Spinal cord (tissue), 10 donors: ENCODE measurements around the gene KIF26A. TPM values are rescaled to one million over a fixed set of nuclear protein-coding genes. Genes with fewer than 3 reads are reported as not detected.
A peak's percentile ranks its signal among the peaks of the same experiment; 100 is the strongest.
"Not testable (repeated sequence)": the region's sequence is repeated elsewhere in the genome, so short reads cannot be mapped to it uniquely, and the experiment has no call there.

Source experiments
- DNase-seq, 6 donors: peaks; one replicate each; pipeline versions ENCODE4 v3.0.0 to v3.0.0-alpha.2; 2013 to 2015; ENCODE audit warnings: low spot score in 6 of 6, low read depth in 4 of 6
- H3K27ac ChIP-seq: one replicate; pipeline ENCODE4 v1.5.1; 2013; ENCODE audit warnings: low read depth, low read length, control low read depth
- H3K27me3 ChIP-seq: one replicate; pipeline ENCODE4 v1.6.1; 2013; ENCODE audit warnings: low read length; ENCODE audit not compliant: control insufficient read depth, insufficient read depth
- H3K36me3 ChIP-seq: one replicate; pipeline ENCODE4 v1.6.1; 2013; ENCODE audit warnings: low read length; ENCODE audit not compliant: control insufficient read depth, insufficient read depth
- H3K4me1 ChIP-seq: one replicate; pipeline ENCODE4 v1.6.1; 2013; ENCODE audit warnings: low read length; ENCODE audit not compliant: control insufficient read depth, insufficient read depth
- H3K4me3 ChIP-seq: one replicate; pipeline ENCODE4 v1.5.1; 2013; ENCODE audit warnings: low read depth, low read length, control low read depth
- H3K9me3 ChIP-seq: one replicate; pipeline ENCODE4 v1.6.1; 2013; ENCODE audit warnings: low read length; ENCODE audit not compliant: control insufficient read depth, insufficient read depth
- WGBS: methylation state at CpG from one replicate; pipeline ENCODE4 v1.1.5; 2013; ENCODE audit warnings: missing lambda C conversion rate; ENCODE audit not compliant: insufficient coverage; 5-methylcytosine and 5-hydroxymethylcytosine counted together
- polyA plus RNA-seq, 2 donors: library from polyadenylated mRNA; unstranded; fragments of 120-200 nt; gene quantifications; one replicate each; pipeline ENCODE4 v1.2.1, GENCODE V29; 2013; ENCODE audit not compliant: insufficient read length in 2 of 2
- total RNA-seq, 2 donors: library from RNA; depleted of rRNA in 1 of 2; stranded (reverse); fragments of 120-200 nt in 1 of 2; fragments of >200 nt in 1 of 2; gene quantifications; one replicate each; pipeline versions ENCODE4 v1.2.3 to v1.2.4, GENCODE V29; 2013 to 2014
- donor health status: healthy.

Gene KIF26A
- total and polyA plus RNA-seq, 4 donors = 4.3 to 15.5 (median 10.0) TPM

DNA sequence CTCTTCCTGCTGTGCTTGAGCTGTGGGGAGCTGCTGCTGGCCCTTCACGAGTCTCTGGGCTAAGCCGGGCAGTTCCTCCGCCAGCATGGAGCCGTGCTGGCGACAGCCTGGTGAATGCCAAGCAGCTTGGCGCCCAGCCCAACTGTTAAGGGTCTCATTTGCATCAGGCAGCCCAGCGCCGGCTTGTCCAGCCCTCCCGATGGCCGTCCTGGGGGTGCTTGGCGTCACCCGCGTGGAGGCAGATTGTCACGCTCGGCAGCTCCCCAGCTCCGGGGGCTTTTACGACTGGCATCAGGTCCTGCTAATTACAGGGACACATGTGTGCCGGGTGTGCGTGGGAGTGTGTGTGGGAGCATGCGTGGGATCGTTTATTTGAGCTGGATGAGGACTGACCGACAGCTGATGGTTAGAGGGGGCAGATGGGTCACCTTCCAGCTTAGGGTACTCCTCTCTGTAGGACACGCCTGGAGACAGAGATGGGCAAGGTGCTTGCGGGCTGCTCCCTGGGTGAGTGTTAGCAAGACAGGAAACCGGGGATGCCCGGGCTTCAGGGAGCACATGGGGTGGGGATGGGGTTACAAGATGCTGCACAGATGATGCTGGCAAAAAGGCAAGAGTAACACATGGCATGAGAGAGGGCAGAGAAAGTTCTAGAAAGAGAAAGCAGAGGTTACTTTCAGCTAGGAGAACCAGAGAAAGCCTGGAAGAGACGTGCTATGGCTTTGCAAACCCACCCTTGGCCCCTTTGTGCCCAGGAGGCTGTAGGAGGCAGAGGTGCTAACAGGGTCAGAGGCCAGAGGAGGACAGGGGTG lies 64.1 kb downstream of the KIF26A start:
- peak in 5 of 6 donors; percentile 64 to 95 (median 80) for DNase-seq
- Histone ChIP-seq H3K36me3 (no peaks in the 10 kb centered on the region), H3K27me3 (no peaks in the 10 kb centered on the region), H3K4me1 (peaks cover 56% of the 10 kb centered on the region), H3K4me3 (no peak overlapping the region), H3K27ac (no peak overlapping the region), H3K9me3 (no peaks in the 10 kb centered on the region)
- 22% methylated on average over 27 of the region's 27 CpGs for WGBS

DNA sequence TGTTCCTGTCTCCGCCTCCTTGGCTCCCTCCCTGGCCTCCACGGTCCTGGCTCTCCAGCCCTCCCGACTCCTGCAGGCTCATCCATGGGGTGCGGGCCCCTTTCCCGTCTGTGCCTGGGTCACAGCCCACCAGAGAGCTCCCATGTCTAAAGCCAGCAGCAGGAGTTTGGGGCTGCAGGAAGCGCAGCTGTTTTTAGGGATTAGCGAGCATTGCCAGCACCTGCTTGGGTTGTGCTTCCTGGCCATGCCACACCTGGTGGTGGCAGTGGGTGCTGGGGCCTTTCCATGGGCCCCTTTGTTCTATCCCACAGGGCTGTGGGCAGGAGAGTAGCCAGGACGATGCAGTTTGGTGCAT lies 64.7 kb downstream of the KIF26A start:
- no peak overlapping the region for H3K4me3 ChIP-seq
- H3K27ac ChIP-seq = no peak overlapping the region
- DNase-seq = no peak
- no peaks in the 10 kb centered on the region for H3K9me3 ChIP-seq
- no peaks in the 10 kb centered on the region for H3K36me3 ChIP-seq
- peaks cover 56% of the 10 kb centered on the region for H3K4me1 ChIP-seq
- H3K27me3 ChIP-seq = no peaks in the 10 kb centered on the region
- WGBS = 79% methylated on average over 7 of the region's 8 CpGs

DNA sequence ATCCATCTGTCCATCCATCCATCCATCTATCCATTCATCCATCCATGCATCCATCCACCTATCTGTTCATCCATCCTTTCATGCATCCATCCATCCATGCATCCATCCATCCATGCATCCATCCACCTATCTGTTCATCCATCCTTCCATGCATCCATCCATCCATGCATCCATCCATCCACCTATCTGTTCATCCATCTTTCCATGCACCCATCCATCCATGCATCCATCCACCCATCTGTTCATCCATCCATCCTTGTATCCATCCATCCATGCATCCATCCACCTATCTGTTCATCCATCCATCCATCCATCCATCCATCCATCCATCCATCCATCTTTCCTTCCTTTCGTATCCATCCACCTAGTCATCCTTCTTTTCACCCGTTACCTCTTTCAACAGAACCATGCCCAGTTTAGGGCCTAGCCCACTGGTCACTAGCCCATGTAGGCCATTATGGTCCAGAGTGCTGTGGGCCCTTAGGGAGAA lies 66.3 kb downstream of the KIF26A start:
- Histone ChIP-seq H3K27ac (no peak overlapping the region), H3K4me1 (peaks cover 50% of the 10 kb centered on the region), H3K4me3 (no peak overlapping the region), H3K36me3 (no peaks in the 10 kb centered on the region), H3K27me3 (no peaks in the 10 kb centered on the region), H3K9me3 (no peaks in the 10 kb centered on the region)
- no peak for DNase-seq
- 100% methylated on average over 2 of the region's 2 CpGs for WGBS

DNA sequence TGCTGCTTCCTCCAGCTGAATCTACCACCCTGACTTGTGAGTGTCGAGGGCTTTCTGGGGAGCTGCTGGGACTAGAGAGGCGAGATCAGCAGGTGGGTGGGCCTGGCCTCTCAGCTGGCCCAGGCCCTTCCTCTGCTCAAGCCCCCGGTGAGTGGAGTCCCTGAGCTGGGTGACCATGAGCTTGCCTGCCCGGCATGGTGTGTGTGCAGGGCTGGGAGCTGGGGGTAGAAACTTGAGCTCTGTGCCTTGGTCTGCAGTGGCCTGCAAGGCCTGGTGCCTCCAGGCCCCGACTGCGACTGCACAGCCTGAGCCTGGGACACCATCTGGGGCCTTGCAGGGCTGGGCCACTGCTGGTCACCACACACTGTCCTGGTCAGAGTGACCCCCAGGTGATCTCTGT lies 67.4 kb downstream of the KIF26A start:
- no peak for DNase-seq
- Histone ChIP-seq H3K27ac (no peak overlapping the region), H3K27me3 (no peaks in the 10 kb centered on the region), H3K36me3 (no peaks in the 10 kb centered on the region), H3K9me3 (no peaks in the 10 kb centered on the region), H3K4me1 (peaks cover 50% of the 10 kb centered on the region), H3K4me3 (no peak overlapping the region)
- WGBS = 80% methylated on average over 6 of the region's 6 CpGs

DNA sequence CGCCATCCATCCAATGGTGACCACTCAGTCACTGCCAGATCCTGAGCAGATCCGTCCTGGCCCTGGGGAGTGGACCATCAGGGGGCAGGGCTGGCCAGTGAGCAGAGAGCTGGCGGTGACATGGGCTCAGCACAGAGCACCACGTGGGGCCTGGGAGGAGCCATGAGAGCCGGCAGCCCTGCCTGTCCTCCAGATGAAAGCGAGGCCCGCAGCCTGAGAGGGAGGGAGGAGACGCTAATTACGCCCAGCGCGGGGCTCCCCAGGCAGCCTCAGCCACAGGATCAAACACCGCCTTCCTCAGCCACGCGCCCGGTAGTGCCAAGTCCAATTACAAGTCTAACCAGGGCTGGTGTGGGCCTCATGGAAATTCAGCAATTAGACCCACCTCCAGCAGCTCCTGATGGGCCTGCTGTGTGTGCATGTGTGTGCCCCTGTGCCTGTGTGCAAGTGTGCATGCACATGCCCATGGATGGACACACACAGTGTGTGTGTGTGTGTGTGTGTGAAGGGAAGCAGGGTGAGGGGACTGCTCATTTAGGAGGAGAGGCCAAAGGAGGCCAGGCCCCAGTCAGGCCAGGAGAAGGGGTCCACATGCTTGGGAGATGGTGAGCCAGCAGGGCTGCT lies 68.0 kb downstream of the KIF26A start:
- Histone ChIP-seq H3K4me3 (no peak overlapping the region), H3K36me3 (no peaks in the 10 kb centered on the region), H3K27ac (no peak overlapping the region), H3K9me3 (no peaks in the 10 kb centered on the region), H3K27me3 (no peaks in the 10 kb centered on the region), H3K4me1 (peaks cover 50% of the 10 kb centered on the region)
- DNase-seq = peak in 2 of 6 donors; percentile 81
- 25% methylated on average over 15 of the region's 15 CpGs for WGBS

DNA sequence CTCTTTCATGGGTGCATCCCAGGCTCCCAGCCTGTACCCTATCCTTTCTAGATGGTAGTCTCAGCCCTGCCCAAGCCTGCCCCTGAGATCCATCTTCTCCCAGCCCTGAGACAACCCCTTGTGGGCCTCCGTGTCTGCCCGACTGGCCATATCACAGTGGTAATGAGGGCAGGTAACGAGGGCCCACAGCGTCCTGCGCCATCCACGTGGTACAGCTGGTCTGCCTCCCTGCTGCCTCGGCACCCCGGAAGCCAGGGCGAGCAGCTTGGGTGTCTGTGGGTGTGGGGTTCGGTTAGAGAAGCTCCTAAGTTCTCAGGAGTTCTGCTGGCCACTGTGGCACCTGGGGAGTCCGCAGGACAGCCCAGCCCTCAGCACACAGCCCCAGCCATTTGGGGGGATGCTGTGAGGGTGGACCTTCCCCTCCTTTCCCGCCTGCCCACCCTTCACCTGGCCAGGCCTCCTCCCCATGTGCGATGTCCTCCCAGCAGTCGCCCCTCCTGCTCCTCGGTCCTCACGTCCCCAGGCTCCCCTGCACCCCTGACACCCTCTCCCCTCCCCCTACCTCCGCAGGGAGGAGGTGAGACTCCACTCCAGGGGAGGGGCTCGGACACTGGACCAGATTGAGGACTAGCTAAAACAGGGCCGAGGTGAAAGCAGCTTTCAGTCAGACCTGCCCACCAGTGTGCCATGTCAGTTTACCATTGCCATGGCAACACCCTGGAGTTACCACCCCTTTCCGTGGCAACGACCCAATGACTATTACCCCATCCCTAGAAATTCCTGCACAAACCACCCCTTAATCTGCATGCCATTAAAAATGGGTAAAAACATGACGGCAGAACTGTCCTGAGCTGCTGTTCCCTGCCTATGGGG lies 69.0 kb downstream of the KIF26A start:
- no peaks in the 10 kb centered on the region for H3K27me3 ChIP-seq

DNA sequence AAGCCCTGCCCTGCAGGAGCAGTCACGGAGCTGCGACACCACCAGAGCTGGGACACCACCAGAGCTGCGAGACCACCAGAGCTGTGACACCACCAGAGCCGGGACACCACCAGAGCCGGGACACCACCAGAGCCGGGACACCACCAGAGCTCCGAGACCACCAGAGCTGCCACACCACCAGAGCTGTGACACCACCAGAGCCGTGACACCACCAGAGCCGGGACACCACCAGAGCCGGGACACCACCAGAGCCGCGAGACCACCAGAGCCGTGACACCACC lies 69.6 kb downstream of the KIF26A start:
- not testable (repeated sequence) for H3K27ac ChIP-seq, H3K9me3 ChIP-seq, H3K27me3 ChIP-seq, DNase-seq, H3K4me3 ChIP-seq, H3K36me3 ChIP-seq
- 85% methylated on average over 11 of the region's 13 CpGs for WGBS
- peaks cover 35% of the 10 kb centered on the region for H3K4me1 ChIP-seq

More for the DNA sequence above, 69.0 kb downstream of the KIF26A start:
- no peak overlapping the region for H3K27ac ChIP-seq
- no peaks in the 10 kb centered on the region for H3K36me3 ChIP-seq
- 82% methylated on average over 21 of the region's 22 CpGs for WGBS
- no peaks in the 10 kb centered on the region for H3K9me3 ChIP-seq
- H3K4me3 ChIP-seq = no peak overlapping the region
- H3K4me1 ChIP-seq = peaks cover 40% of the 10 kb centered on the region
- no peak for DNase-seq

DNA sequence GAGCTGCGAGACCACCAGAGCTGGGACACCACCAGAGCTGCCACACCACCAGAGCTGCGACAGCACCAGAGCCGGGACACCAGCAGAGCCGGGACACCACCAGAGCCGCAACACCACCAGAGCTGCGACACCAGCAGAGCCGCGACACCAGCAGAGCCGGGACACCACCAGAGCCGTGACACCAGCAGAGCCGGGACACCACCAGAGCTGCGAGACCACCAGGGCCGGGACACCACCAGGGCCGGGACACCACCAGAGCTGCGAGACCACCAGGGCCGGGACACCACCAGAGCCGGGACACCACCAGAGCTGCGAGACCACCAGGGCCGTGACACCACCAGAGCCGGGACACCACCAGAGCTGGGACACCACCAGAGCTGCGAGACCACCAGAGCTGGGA lies 69.9 kb downstream of the KIF26A start:
- not testable (repeated sequence) for DNase-seq, H3K27me3 ChIP-seq, H3K36me3 ChIP-seq, H3K9me3 ChIP-seq, H3K4me3 ChIP-seq, H3K27ac ChIP-seq
- peaks cover 31% of the 10 kb centered on the region for H3K4me1 ChIP-seq
- 92% methylated on average over 21 of the region's 21 CpGs for WGBS

DNA sequence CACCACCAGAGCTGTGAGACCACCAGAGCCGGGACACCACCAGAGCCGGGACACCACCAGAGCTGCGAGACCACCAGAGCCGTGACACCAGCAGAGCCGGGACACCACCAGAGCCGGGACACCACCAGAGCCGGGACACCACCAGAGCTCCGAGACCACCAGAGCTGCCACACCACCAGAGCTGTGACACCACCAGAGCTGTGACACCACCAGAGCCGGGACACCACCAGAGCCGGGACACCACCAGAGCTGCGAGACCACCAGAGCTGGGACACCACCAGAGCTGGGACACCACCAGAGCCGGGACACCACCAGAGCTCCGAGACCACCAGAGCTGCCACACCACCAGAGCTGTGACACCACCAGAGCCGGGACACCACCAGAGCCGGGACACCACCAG lies 70.7 kb downstream of the KIF26A start:
- not testable (repeated sequence) for H3K27me3 ChIP-seq, H3K4me3 ChIP-seq, H3K36me3 ChIP-seq, DNase-seq, H3K9me3 ChIP-seq, H3K27ac ChIP-seq
- WGBS = 92% methylated on average over 14 of the region's 15 CpGs
- H3K4me1 ChIP-seq = peaks cover 31% of the 10 kb centered on the region
